Adrenal gland (tissue), 12 donors: ENCODE results near the gene SHE. TPM values are rescaled to one million over a fixed set of nuclear protein-coding genes. Genes with fewer than 3 reads are reported as not detected.

Source experiments
- DNase-seq, 7 donors: peaks; one replicate each; pipeline ENCODE4 v3.0.0-alpha.2; 2019 to 2020
- H3K27ac ChIP-seq, 5 donors: fragments of 200-600 bp; sonication (generic) in 4 of 5; 1 replicate in 3 of 5; 2 replicates in 2 of 5; pipeline versions ENCODE4 v1.5.1 to v1.8.0; 2016 to 2020; ENCODE audit warnings: mild to moderate bottlenecking in 1 of 5
- H3K27me3 ChIP-seq: fragments of 200-600 bp; 2 replicates; pipeline ENCODE4 v1.8.0; 2021
- H3K36me3 ChIP-seq, 2 donors: fragments of 200-600 bp; replicated peaks in 1 of 2; 1 replicate in 1 of 2; 2 replicates in 1 of 2; pipeline versions ENCODE4 v1.5.1 to v1.8.0; 2018 to 2022
- H3K4me1 ChIP-seq, 2 donors: fragments of 200-600 bp; replicated peaks in 1 of 2; 1 replicate in 1 of 2; 2 replicates in 1 of 2; pipeline versions ENCODE4 v1.5.1 to v1.8.0; 2018 to 2021
- H3K4me3 ChIP-seq, 4 donors: fragments of 200-600 bp; sonication (generic) in 3 of 4; one replicate each; pipeline ENCODE4 v1.5.1; 2016 to 2018
- H3K9me3 ChIP-seq, 3 donors: fragments of 200-600 bp; sonication (generic) in 1 of 3; replicated peaks in 1 of 3; 1 replicate in 2 of 3; 2 replicates in 1 of 3; pipeline versions ENCODE4 v1.5.1 to v1.8.0; 2016 to 2021
- POLR2A ChIP-seq, 2 donors: fragments of 450-650 bp; IDR thresholded peaks; one replicate each; pipeline ENCODE4 v1.6.1; 2017; ENCODE audit warnings: antibody characterized with exemption in 2 of 2, mild to moderate bottlenecking in 2 of 2, moderate library complexity in 1 of 2
- WGBS, 4 donors: extraction: QIAGEN DNeasy Blood & Tissue Kit in 2 of 4; methylation state at CpG; one replicate each; pipeline versions ENCODE4 v1.1.5 to v1.1.7; 2013 to 2017; 5-methylcytosine and 5-hydroxymethylcytosine counted together
- intact Hi-C, 2 donors: fragments of 100-400 bp; cut with DNase I; formaldehyde crosslinking; loops; one replicate each; pipeline versions ENCODE4 v1.14.1 to v1.15.0; 2022 to 2023
- polyA plus RNA-seq, 3 donors: library from polyadenylated mRNA; stranded (reverse); fragments of 200-250 nt in 2 of 3; fragments of 350-450 nt in 1 of 3; fragmentation: Illumina TruSeq in 1 of 3; extraction: RNeasy Lipid Tissue Mini Kit (QIAGEN cat#74804) in 1 of 3; gene quantifications; one replicate each; pipeline ENCODE4 v1.2.3, GENCODE V29; 2013 to 2014
- total RNA-seq, 9 donors: library from RNA; depleted of rRNA in 4 of 9; stranded (reverse); fragments of >200 nt in 4 of 9; fragments of 120-200 nt in 1 of 9; fragmentation: NEBNext Ultra II Directional in 1 of 9; extraction: Animal tissue kit (Norgen Biotek cat#: 25700) in 1 of 9; gene quantifications; one replicate each; pipeline versions ENCODE4 v1.1.0 to v1.2.4, GENCODE V29; 2013 to 2023
- TF ChIP-seq, protein P1 (sequence below), 6 experiments: fragments of 450-650 bp in 4 of 6; fragments of 200-600 bp in 2 of 6; sonication (generic) in 1 of 6; IDR thresholded peaks; 1 replicate in 5 of 6; 2 replicates in 1 of 6; pipeline versions ENCODE4 v1.5.1 to v1.8.0; 2016 to 2021; ENCODE audit warnings: antibody characterized with exemption in 6 of 6, mild to moderate bottlenecking in 2 of 6, moderate library complexity in 1 of 6
- donor health status: healthy with polysubstance abuse.
- donor health status: Bipolar disorder and iron deficiency.
- donor health status: DM: yes; HTN: yes; CAD: no.
- donor health status: DM: no; HTN: no; CAD: no.
- donor health status: DM: no; HTN: no; CAD: no.
- donor health status: DM: yes; HTN: yes; CAD: no.

SHE gene
- total and polyA plus RNA-seq, 12 donors: 6.4 to 30.7 (median 17.1) TPM

DNA sequence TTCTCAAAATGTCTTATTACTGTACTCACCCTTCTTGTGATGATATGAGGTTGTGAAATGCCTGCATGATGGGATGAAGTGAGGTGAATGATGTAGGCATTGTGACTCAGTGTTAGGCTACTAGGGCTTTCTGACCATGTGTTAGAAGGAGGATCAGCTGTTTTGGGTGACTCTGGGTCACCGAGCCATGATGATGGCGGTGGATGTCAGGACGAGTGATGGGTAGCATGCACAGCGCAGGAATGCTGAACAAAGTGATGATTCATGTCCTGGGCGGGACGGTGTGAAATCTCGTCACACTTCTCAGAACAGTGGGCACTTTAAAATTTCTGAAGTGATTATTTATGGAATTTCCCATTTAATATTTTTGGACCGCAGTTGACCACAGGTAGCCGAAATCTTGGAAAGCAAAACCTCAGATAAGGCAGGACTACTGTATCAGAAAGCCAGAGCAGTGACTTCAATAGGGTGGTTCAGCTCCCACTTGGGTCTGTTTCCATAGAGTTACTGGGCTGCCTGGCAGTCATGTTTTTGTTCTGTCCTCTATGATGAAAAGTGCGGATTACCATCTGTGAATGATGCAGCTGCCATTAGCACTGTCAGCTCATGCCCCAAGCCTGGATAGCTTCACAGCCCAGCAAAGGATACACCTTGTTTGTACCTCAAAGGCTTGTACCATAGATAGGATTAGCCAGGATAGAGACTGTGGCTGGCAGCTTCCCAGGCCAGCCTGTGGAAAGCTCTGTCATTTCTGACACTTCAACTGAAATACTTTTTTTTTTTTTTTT lies 70.4 kb downstream of the SHE start:
- TF ChIP-seq POLR2A (IDR thresholded peaks at IDR 0.05): no peak
- TF ChIP-seq, protein P1, sequence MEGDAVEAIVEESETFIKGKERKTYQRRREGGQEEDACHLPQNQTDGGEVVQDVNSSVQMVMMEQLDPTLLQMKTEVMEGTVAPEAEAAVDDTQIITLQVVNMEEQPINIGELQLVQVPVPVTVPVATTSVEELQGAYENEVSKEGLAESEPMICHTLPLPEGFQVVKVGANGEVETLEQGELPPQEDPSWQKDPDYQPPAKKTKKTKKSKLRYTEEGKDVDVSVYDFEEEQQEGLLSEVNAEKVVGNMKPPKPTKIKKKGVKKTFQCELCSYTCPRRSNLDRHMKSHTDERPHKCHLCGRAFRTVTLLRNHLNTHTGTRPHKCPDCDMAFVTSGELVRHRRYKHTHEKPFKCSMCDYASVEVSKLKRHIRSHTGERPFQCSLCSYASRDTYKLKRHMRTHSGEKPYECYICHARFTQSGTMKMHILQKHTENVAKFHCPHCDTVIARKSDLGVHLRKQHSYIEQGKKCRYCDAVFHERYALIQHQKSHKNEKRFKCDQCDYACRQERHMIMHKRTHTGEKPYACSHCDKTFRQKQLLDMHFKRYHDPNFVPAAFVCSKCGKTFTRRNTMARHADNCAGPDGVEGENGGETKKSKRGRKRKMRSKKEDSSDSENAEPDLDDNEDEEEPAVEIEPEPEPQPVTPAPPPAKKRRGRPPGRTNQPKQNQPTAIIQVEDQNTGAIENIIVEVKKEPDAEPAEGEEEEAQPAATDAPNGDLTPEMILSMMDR (IDR thresholded peaks at IDR 0.05): no peak
- peaks cover 0 to 11% of the 10 kb centered on the region in 2 donors for H3K36me3 ChIP-seq
- H3K9me3 ChIP-seq: no peaks in the 10 kb centered on the region
- no peak overlapping the region for H3K4me3 ChIP-seq
- peak overlapping the region in 1 of 5 donors; percentile 7 for H3K27ac ChIP-seq
- intact Hi-C loops: no loop called here
- 72 to 80% (median 75%) methylated on average over 10 of the region's 10 CpGs for WGBS, 4 donors
- H3K4me1 ChIP-seq: peaks cover 20 to 30% of the 10 kb centered on the region in 2 donors
- no peaks in the 10 kb centered on the region for H3K27me3 ChIP-seq
- peak in 2 of 7 donors; percentile 46 to 50 for DNase-seq

DNA sequence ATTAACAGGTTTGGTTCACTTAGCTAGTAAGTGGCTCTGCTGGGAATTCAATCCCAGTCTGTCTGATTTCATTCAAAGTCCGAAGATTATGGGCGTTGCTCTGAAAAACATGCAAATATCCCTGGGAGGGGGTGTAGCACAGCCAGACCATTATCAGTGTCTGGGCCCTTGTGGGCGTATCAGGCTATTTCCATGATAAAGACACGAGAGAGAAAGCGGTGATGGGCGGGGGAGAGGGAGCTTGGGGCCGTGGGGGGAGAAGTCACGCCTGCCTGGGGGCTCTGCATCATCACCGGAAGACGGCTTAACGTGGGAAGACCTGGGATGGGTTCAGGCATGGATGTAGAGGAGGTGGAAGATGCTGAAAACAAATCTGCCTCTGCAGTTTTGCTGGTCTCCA lies 71.3 kb downstream of the SHE start:
- no peak for TF ChIP-seq POLR2A (IDR thresholded peaks at IDR 0.05)
- TF ChIP-seq, protein P1 (IDR thresholded peaks at IDR 0.05): no peak
- peaks cover 21 to 30% of the 10 kb centered on the region in 2 donors for H3K4me1 ChIP-seq
- no peak for DNase-seq
- H3K36me3 ChIP-seq: peaks cover 0 to 5% of the 10 kb centered on the region in 2 donors
- WGBS, 4 donors: 79 to 88% (median 83%) methylated on average over 11 of the region's 11 CpGs
- no peaks in the 10 kb centered on the region for H3K9me3 ChIP-seq
- no peak overlapping the region for H3K4me3 ChIP-seq
- intact Hi-C loops: no loop called here
- no peaks in the 10 kb centered on the region for H3K27me3 ChIP-seq
- peak overlapping the region in 1 of 5 donors; percentile 16 for H3K27ac ChIP-seq

DNA sequence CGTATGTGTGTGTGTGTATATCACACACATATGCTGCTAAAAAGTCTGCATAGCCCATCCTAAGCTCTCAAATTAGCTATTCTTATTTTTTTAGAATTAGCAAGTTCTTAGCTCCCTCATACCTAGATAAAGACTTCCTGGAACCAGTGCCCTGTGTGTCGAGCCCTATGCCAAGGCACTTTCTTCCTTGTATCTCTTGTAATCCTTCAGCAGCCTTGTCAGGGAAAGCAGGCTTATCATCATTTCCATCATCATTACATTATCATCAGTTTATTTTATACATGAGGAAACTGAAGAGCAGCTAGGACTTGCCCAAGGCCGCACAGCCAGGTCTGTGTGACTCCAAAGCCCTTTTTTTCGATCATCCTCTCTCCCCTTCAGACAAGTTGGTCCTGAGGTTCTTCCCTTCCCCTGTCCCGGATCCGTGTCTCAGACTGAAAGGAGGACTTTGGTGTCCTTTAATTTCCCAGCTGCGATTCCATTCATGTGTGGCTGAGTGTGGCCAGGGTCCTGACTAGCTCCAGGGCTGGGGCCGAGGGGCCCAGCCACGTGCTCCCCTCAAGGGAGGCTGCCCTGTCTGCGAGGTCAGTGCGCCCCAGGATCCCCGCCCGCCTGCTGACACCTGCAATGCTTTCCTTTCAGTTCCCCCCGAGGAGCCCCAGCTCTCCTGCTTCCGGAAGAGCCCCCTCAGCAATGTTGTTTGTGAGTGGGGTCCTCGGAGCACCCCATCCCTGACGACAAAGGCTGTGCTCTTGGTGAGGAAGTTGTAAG lies 72.2 kb downstream of the SHE start:
- intact Hi-C loops: no loop called here
- no peak for DNase-seq
- no peak overlapping the region for H3K4me3 ChIP-seq
- 81 to 90% (median 88%) methylated on average over 13 to 17 of the region's 17 CpGs for WGBS, 4 donors
- H3K27me3 ChIP-seq: no peaks in the 10 kb centered on the region
- peaks cover 21 to 30% of the 10 kb centered on the region in 2 donors for H3K4me1 ChIP-seq
- H3K27ac ChIP-seq: no peak overlapping the region
- H3K36me3 ChIP-seq: no peaks in the 10 kb centered on the region
- no peaks in the 10 kb centered on the region for H3K9me3 ChIP-seq
- TF ChIP-seq POLR2A (IDR thresholded peaks at IDR 0.05): no peak
- TF ChIP-seq, protein P1 (IDR thresholded peaks at IDR 0.05): no peak

Other genes with a start within 250 kb of the SHE start
- gene HAX1, start 229.8 kb downstream of the SHE start, total RNA-seq: 100 to 1,000 TPM in 3 of 9 donors, 10 to 100 TPM in 6; 80.7 to 121 (median 98.1) TPM
- gene HAX1, start 229.8 kb downstream of the SHE start, polyA plus RNA-seq: 100 to 1,000 TPM; 180 to 243 (median 182) TPM
- under 1 TPM in 1 of 9 donors, not detected in 8; 0.06 TPM for gene AQP10, start 181.3 kb downstream of the SHE start, total RNA-seq
- gene AQP10, start 181.3 kb downstream of the SHE start, polyA plus RNA-seq: not detected
- gene ATP8B2, start 176.9 kb downstream of the SHE start, total RNA-seq: 10 to 100 TPM; 17.1 to 80.8 (median 26.1) TPM
- gene ATP8B2, start 176.9 kb downstream of the SHE start, polyA plus RNA-seq: 10 to 100 TPM in 2 of 3 donors, 1 to 10 TPM in 1; 9.9 to 15.4 (median 11.6) TPM
- 10 to 100 TPM in 8 of 9 donors, 1 to 10 TPM in 1; 6.5 to 43.0 (median 23.2) TPM for gene IL6R, start 97.1 kb downstream of the SHE start, total RNA-seq
- 1 to 10 TPM; 4.4 to 5.4 (median 5.3) TPM for gene IL6R, start 97.1 kb downstream of the SHE start, polyA plus RNA-seq
- 1 to 10 TPM in 6 of 9 donors, under 1 TPM in 2, not detected in 1; 0.55 to 7.5 (median 2.6) TPM for gene TDRD10, start 193 bp downstream of the SHE start, total RNA-seq
- gene TDRD10, start 193 bp downstream of the SHE start, polyA plus RNA-seq: 10 to 100 TPM in 2 of 3 donors, 1 to 10 TPM in 1; 1.3 to 24.9 (median 22.8) TPM
- 100 to 1,000 TPM in 2 of 9 donors, 10 to 100 TPM in 7; 15.7 to 102 (median 38.1) TPM for gene UBE2Q1, start 56.2 kb upstream of the SHE start, total RNA-seq
- 10 to 100 TPM; 31.1 to 83.8 (median 33.2) TPM for gene UBE2Q1, start 56.2 kb upstream of the SHE start, polyA plus RNA-seq
- 1 to 10 TPM in 3 of 9 donors, under 1 TPM in 6; 0.06 to 2.2 (median 0.54) TPM for gene CHRNB2, start 65.4 kb upstream of the SHE start, total RNA-seq
- gene CHRNB2, start 65.4 kb upstream of the SHE start, polyA plus RNA-seq: 1 to 10 TPM in 2 of 3 donors, under 1 TPM in 1; 0.37 to 1.9 (median 1.6) TPM
- gene ADAR, start 105.8 kb upstream of the SHE start, total RNA-seq: 100 to 1,000 TPM in 8 of 9 donors, 10 to 100 TPM in 1; 83.9 to 160 (median 127) TPM
- gene ADAR, start 105.8 kb upstream of the SHE start, polyA plus RNA-seq: 100 to 1,000 TPM in 1 of 3 donors, 10 to 100 TPM in 2; 18.5 to 123 (median 30.0) TPM